ENCODE measurements around the gene OR10C1. TPM values are rescaled to one million over a fixed set of nuclear protein-coding genes. Genes with fewer than 3 reads are reported as not detected.

OR10C1 gene
- total RNA-seq, 2 donors from 2014 or later = not detected

GRCh38 chr6:29465801-29466200, 26.7 kb downstream of the OR10C1 start:
- H3K27me3 Mint-ChIP-seq (ENCODE audit: insufficient read depth) = no peaks in the 10 kb centered on the region
- no peaks in the 10 kb centered on the region for H3K4me1 Mint-ChIP-seq
- Histone ChIP-seq H3K9me3 (ENCODE audit: control insufficient read depth, low read length) (no peaks in the 10 kb centered on the region), H3K4me3 (ENCODE audit: low read length) (no peak overlapping the region), H3K27ac (ENCODE audit: low read depth, low read length) (no peak overlapping the region), H3K36me3 (ENCODE audit: control insufficient read depth, insufficient read depth, low read length) (no peaks in the 10 kb centered on the region), H3K27me3 (ENCODE audit: control insufficient read depth, insufficient read depth, low read length, poor library complexity, severe bottlenecking) (no peaks in the 10 kb centered on the region), H3K9ac (ENCODE audit: extremely low read depth, low read length, poor library complexity, severe bottlenecking) (no peak overlapping the region), H3K4me1 (ENCODE audit: control insufficient read depth, insufficient read depth, low read length) (no peaks in the 10 kb centered on the region)
- no peaks in the 10 kb centered on the region for H3K9me3 Mint-ChIP-seq
- no peaks in the 10 kb centered on the region for H3K36me3 Mint-ChIP-seq (ENCODE audit: low read depth)
- no peak for TF ChIP-seq CTCF (conservative IDR thresholded peaks at IDR 0.05)
- no peak overlapping the region for H3K4me3 Mint-ChIP-seq
- 94 to 100% methylated on average over 2 of the region's 2 CpGs for WGBS, 2 experiments (ENCODE audit: insufficient coverage in 1 of 2, insufficient read length in 1 of 2)
- H3K27ac Mint-ChIP-seq = no peak overlapping the region
- no peak for DNase-seq

DNA sequence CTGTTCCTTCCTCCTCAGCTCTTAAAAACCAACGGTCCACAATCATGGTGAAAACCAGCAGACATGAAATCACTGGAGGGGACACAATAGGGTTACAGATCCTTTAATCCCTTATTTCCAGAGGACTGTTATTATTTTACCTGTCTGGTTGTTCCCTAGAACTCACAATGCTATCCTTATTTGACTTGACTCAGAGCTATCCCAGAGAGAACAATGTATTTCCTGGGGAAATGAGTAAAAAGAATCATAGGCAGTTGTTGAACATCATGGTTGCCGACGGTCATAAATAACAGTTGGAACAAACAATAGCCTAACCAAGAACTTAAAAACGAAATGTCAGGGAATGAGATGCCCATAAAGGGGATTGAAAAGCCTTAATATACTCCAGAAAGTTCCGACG, 27.1 kb downstream of the OR10C1 start:
- H3K27ac Mint-ChIP-seq = no peak overlapping the region
- 83 to 93% methylated on average over 6 of the region's 6 CpGs for WGBS, 2 experiments (ENCODE audit: insufficient coverage in 1 of 2, insufficient read length in 1 of 2)
- no peaks in the 10 kb centered on the region for H3K36me3 Mint-ChIP-seq (ENCODE audit: low read depth)
- Histone ChIP-seq H3K27me3 (ENCODE audit: control insufficient read depth, insufficient read depth, low read length, poor library complexity, severe bottlenecking) (no peaks in the 10 kb centered on the region), H3K36me3 (ENCODE audit: control insufficient read depth, insufficient read depth, low read length) (no peaks in the 10 kb centered on the region), H3K4me3 (ENCODE audit: low read length) (no peak overlapping the region), H3K27ac (ENCODE audit: low read depth, low read length) (no peak overlapping the region), H3K9ac (ENCODE audit: extremely low read depth, low read length, poor library complexity, severe bottlenecking) (no peak overlapping the region), H3K4me1 (ENCODE audit: control insufficient read depth, insufficient read depth, low read length) (no peaks in the 10 kb centered on the region), H3K9me3 (ENCODE audit: control insufficient read depth, low read length) (no peaks in the 10 kb centered on the region)
- H3K4me1 Mint-ChIP-seq = no peaks in the 10 kb centered on the region
- TF ChIP-seq CTCF (conservative IDR thresholded peaks at IDR 0.05) = no peak
- H3K9me3 Mint-ChIP-seq = no peaks in the 10 kb centered on the region
- no peaks in the 10 kb centered on the region for H3K27me3 Mint-ChIP-seq (ENCODE audit: insufficient read depth)
- DNase-seq = no peak
- no peak overlapping the region for H3K4me3 Mint-ChIP-seq

GRCh38 chr6:29474996-29475395, 35.9 kb downstream of the OR10C1 start:
- H3K27ac ChIP-seq (ENCODE audit: low read depth, low read length) = no peak overlapping the region
- no peak for DNase-seq
- Mint-ChIP-seq H3K4me1 (no peaks in the 10 kb centered on the region), H3K27me3 (ENCODE audit: insufficient read depth) (peaks cover 4% of the 10 kb centered on the region), H3K4me3 (no peak overlapping the region), H3K36me3 (ENCODE audit: low read depth) (no peaks in the 10 kb centered on the region), H3K9me3 (no peaks in the 10 kb centered on the region), H3K27ac (no peak overlapping the region)
- H3K27me3 ChIP-seq (ENCODE audit: control insufficient read depth, insufficient read depth, low read length, poor library complexity, severe bottlenecking) = no peaks in the 10 kb centered on the region
- no peak for TF ChIP-seq CTCF (conservative IDR thresholded peaks at IDR 0.05)
- no peak overlapping the region for H3K9ac ChIP-seq (ENCODE audit: extremely low read depth, low read length, poor library complexity, severe bottlenecking)
- WGBS, 2 experiments (ENCODE audit: insufficient coverage in 1 of 2, insufficient read length in 1 of 2) = 64% methylated on average over 2 of the region's 2 CpGs; no CpG with 5 or more reads in 1 of the 2 experiments
- no peaks in the 10 kb centered on the region for H3K4me1 ChIP-seq (ENCODE audit: control insufficient read depth, insufficient read depth, low read length)
- no peaks in the 10 kb centered on the region for H3K36me3 ChIP-seq (ENCODE audit: control insufficient read depth, insufficient read depth, low read length)
- no peaks in the 10 kb centered on the region for H3K9me3 ChIP-seq (ENCODE audit: control insufficient read depth, low read length)
- no peak overlapping the region for H3K4me3 ChIP-seq (ENCODE audit: low read length)

All from endodermal cell (in vitro differentiated cells).